ENCODE results near the gene KLK1.

- TF ChIP-seq CTCF (IDR thresholded peaks at IDR 0.05) (no peak), POLR2A (IDR thresholded peaks at IDR 0.05) (no peak)
These were observed 20.2 kb upstream of the KLK1 start for GRCh38 chr19:50843701-50844221.
